Nephron progenitor cell (in vitro differentiated cells): ENCODE measurements around the gene UBXN7.
"Not testable (repeated sequence)": the region's sequence is repeated elsewhere in the genome, so short reads cannot be mapped to it uniquely, and the experiment has no call there.

Experiments used
- DNase-seq: peaks from one replicate; pipeline ENCODE4 v3.0.0; 2021
- H3K27ac Mint-ChIP-seq: 2 replicates; pipeline ENCODE4 v1.8.0; 2021; ENCODE audit warnings: mild to moderate bottlenecking, moderate library complexity, mixed read lengths
- H3K27me3 Mint-ChIP-seq: 2 replicates; pipeline ENCODE4 v1.8.0; 2021; ENCODE audit warnings: mild to moderate bottlenecking, low read depth, mixed read lengths; ENCODE audit not compliant: poor library complexity
- H3K36me3 Mint-ChIP-seq: 2 replicates; pipeline ENCODE4 v1.8.0; 2021; ENCODE audit warnings: low read depth, mixed read lengths
- H3K4me1 Mint-ChIP-seq: 2 replicates; pipeline ENCODE4 v1.8.0; 2021; ENCODE audit warnings: mixed read lengths
- H3K4me3 Mint-ChIP-seq: 2 replicates; pipeline ENCODE4 v1.8.0; 2021; ENCODE audit warnings: mild to moderate bottlenecking, moderate library complexity, mixed read lengths
- H3K9me3 Mint-ChIP-seq: 2 replicates; pipeline ENCODE4 v1.8.0; 2021; ENCODE audit warnings: mild to moderate bottlenecking, moderate library complexity, mixed read lengths
- CTCF ChIP-seq: fragments of 200-600 bp; sonication (generic); IDR thresholded peaks from 2 replicates; pipeline ENCODE4 v1.5.0; 2021; ENCODE audit warnings: antibody characterized with exemption

The UBXN7 gene

GRCh38 chr3:196351541-196351940 lies 80.7 kb downstream of the UBXN7 start:
- H3K4me3 Mint-ChIP-seq = no peak overlapping the region
- no peak overlapping the region for H3K27ac Mint-ChIP-seq
- no peak for DNase-seq
- peaks cover 82% of the 10 kb centered on the region for H3K36me3 Mint-ChIP-seq
- peaks cover 5% of the 10 kb centered on the region for H3K9me3 Mint-ChIP-seq
- no peaks in the 10 kb centered on the region for H3K27me3 Mint-ChIP-seq
- no peak for TF ChIP-seq CTCF
- no peaks in the 10 kb centered on the region for H3K4me1 Mint-ChIP-seq

DNA sequence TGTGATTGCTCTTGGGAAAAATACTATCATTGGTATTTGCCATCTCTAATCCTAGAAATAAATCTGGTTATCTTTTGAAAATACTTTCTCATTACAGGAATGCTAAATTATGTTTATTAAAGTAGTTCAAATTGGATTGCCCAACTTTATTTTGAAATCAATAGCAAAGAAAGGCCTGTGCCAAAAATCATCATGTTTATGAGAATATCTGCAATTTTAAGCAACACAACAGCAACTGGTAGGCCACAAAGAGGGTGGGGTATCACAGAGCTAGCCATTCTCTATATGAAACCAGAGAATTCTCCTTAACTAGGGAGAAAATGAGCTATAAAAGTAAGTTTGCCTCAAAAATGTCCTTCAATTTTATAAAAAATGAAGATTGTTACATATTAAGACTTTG lies 82.2 kb downstream of the UBXN7 start:
- H3K27me3 Mint-ChIP-seq = no peaks in the 10 kb centered on the region
- no peaks in the 10 kb centered on the region for H3K4me1 Mint-ChIP-seq
- no peak overlapping the region for H3K4me3 Mint-ChIP-seq
- DNase-seq = no peak
- no peak for TF ChIP-seq CTCF
- peaks cover 80% of the 10 kb centered on the region for H3K36me3 Mint-ChIP-seq
- no peak overlapping the region for H3K27ac Mint-ChIP-seq
- peaks cover 8% of the 10 kb centered on the region for H3K9me3 Mint-ChIP-seq

- H3K4me3 Mint-ChIP-seq = no peak overlapping the region
- peaks cover 75% of the 10 kb centered on the region for H3K36me3 Mint-ChIP-seq
- H3K27me3 Mint-ChIP-seq = no peaks in the 10 kb centered on the region
- no peak for DNase-seq
- H3K27ac Mint-ChIP-seq = no peak overlapping the region
- H3K9me3 Mint-ChIP-seq = peaks cover 8% of the 10 kb centered on the region
- TF ChIP-seq CTCF = no peak
- no peaks in the 10 kb centered on the region for H3K4me1 Mint-ChIP-seq
Measured at GRCh38 chr3:196348698-196349097, 83.5 kb downstream of the UBXN7 start.

GRCh38 chr3:196344663-196345062 lies 87.6 kb downstream of the UBXN7 start:
- DNase-seq = no peak
- Mint-ChIP-seq H3K9me3 (peaks cover 8% of the 10 kb centered on the region), H3K4me3 (no peak overlapping the region), H3K27ac (no peak overlapping the region), H3K4me1 (no peaks in the 10 kb centered on the region), H3K27me3 (no peaks in the 10 kb centered on the region), H3K36me3 (peaks cover 49% of the 10 kb centered on the region)
- no peak for TF ChIP-seq CTCF

GRCh38 chr3:196343917-196344316 lies 88.3 kb downstream of the UBXN7 start:
- not testable (repeated sequence) for H3K4me3 Mint-ChIP-seq, H3K27ac Mint-ChIP-seq, H3K4me1 Mint-ChIP-seq, DNase-seq, H3K27me3 Mint-ChIP-seq, H3K9me3 Mint-ChIP-seq
- peaks cover 42% of the 10 kb centered on the region for H3K36me3 Mint-ChIP-seq

DNA sequence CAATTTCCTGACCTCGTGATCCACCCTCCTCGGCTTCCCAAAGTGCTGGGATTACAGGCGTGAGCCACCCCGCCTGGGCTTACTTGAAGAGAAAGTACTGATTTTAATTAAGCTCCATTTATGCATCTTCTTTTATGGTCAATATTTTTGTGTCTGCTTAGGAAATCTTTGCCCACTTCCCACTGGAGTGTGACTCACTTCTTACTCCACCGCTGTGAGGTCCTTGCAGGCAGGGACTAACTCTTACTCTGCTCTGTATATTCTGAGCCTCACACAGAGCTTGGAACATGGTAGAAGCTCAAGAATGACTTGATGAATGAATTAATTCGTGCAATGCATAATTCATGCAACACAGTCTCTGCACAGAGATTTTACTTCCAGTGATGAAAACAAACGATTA lies 91.1 kb downstream of the UBXN7 start:
- H3K36me3 Mint-ChIP-seq = peaks cover 20% of the 10 kb centered on the region
- H3K27ac Mint-ChIP-seq = no peak overlapping the region
- H3K27me3 Mint-ChIP-seq = no peaks in the 10 kb centered on the region
- DNase-seq = no peak
- H3K4me3 Mint-ChIP-seq = no peak overlapping the region
- H3K4me1 Mint-ChIP-seq = peaks cover 8% of the 10 kb centered on the region
- no peak for TF ChIP-seq CTCF
- H3K9me3 Mint-ChIP-seq = peaks cover 7% of the 10 kb centered on the region
